TTC549 (cell line): ENCODE data around the gene ADH6.
"Not testable (repeated sequence)": the region's sequence is repeated elsewhere in the genome, so short reads cannot be mapped to it uniquely, and the experiment has no call there.

Experiments used
- FAIRE-seq: peaks from 2 replicates; lab custom pipeline; 2012; peaks lifted over from hg19 to GRCh38; lab: Jason Lieb, UNC

Gene ADH6

DNA sequence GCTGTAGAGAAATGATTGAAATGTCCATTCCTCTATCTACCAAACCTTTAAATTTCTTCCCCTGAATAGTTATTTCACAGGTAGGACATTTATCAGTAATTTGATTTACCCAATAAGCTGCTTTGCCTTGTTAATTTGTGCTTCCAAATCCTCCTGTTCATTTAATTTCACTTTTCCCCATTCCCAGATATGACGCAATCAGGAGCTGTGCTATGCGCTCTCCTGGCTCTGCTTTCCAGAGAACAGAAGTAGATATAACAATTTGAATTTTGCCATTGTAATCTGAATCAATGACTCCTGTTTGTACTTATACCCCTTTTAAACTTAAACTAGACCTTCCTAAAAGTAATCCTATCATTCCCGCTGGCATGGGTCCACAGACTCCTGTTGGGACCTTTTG lies 29.1 kb downstream of the ADH6 start:
- FAIRE-seq = not testable (repeated sequence)

GRCh38 chr4:99186029-99186428 lies 33.0 kb downstream of the ADH6 start:
- FAIRE-seq = no peak

- no peak for FAIRE-seq
Observed at GRCh38 chr4:99185581-99185980, 33.5 kb downstream of the ADH6 start.

DNA sequence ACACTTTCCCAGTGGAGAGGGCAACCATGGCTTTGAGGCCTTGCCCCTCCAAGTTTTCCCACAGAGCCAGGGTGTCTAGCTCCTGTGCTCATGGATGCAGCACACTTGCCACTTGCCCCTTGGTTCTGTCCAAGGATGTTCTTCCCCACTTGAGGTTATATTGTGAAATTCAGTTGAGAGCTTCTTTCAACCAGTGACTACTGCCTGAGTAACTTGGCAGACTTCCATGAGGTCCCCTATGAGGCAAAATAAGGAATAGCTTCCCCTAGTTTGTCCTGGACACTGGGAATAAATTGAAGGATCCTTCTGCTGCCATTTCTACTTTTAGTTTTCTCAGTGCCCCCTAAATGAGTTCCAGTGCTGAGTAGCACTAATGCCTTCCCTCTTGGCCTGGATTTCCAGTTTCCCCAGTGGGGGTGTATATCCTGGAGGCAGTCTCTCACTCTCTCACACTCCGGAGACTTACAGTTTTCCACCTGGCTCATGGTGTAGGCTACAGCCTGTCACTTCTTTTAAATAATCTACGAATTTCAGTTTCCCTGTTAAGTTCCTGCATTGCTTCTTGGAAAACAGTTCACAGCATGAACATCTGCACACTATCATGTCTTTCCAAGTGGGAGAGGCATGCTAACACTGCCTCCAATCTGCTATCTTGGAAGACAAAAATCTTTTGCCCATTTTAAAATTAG lies 38.5 kb downstream of the ADH6 start:
- no peak for FAIRE-seq

DNA sequence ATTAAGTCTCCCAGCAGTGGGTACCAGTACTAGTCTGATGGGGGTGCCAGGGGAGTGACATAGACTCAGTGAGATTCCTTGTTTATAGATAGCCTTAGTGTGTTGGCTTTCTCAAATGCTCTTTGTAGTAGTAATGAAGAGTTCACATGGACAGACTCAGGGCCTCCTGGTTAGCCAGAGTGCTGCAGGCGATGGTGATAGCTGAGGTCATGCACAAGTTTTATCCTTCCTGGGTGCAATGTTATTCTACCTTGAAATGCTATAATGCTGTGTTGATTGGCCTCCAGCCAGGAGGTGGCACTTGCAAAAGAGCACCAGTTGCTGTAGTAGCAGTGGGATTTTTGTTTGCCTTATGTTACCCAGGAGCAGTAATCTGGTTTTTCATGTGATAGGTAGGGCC lies 39.4 kb downstream of the ADH6 start:
- no peak for FAIRE-seq

GRCh38 chr4:99179178-99179577 lies 39.9 kb downstream of the ADH6 start:
- no peak for FAIRE-seq

- no peak for FAIRE-seq
Observed at GRCh38 chr4:99166544-99166943, 52.5 kb downstream of the ADH6 start.

GRCh38 chr4:99165978-99166377 lies 53.1 kb downstream of the ADH6 start:
- FAIRE-seq = no peak

DNA sequence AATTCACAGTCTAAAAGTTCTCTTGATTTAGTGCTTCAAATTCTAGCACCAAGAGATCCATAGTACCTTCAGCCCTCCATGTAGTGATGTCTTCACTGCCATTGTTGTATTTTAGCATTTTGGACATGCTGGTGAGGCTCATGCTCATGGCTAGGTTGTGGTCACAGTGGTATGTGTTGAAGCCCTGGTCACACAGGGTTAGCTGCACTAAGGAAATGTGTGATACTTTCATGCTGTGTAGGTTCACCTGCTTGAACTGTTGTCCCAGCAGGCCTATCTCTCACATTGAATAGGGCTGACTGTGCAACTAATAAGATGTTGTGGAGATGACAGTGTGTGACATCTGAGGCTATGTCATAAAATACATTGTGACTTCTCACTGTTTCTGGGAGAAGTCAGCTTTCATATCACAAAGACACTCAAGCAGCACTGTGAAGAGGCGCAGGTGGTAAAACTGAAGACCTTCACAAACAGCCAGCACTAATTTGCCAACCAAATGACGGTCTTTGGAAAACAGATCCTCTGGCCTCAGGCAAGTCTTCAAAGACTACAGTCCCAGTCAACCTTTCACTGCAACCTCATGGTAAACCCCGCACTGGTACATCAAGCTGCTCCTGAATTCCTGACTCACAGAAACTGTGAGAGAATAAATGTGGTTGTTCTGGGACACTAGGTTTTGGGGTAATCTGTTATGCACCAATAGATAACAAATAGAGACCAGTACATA lies 57.5 kb downstream of the ADH6 start:
- FAIRE-seq = no peak

DNA sequence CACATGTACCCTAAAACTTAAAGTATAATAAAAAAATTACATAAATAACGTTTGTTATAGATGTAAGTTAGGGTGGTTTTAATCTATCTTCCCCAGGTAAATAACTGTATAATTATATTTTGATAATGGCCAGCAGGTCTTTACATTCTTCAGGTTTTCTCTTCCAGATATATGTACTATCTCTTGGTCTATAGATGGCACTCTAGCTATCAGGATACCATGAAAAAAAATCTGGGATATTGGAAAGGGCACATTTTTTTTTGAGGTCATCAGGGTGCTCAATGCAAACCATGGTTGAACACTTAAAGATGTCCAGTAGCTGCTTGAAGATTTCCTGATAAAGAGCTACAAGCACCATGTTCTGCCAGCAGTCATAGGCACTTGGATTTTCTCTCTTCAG lies 59.3 kb downstream of the ADH6 start:
- no peak for FAIRE-seq

DNA sequence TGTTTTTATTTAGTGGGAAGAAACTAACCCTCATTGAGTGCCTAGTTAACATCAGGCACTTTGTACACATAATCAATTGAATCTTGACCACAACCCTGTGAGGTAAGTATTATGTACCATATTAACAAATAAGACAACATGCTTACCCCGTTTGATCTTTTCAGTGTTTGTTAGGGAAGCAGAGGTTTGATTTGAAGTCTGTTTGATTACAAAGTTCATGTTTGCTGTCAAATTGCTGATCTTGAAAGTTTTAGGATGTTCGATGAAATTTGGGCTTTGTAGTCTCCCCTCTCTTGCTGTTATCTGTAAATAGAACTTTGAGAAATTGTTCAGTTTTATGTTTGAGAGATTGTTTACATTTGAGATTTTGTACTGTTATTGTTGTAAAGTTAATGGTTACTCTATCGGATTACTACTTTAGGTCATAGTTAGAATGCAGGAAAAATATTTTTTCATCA lies 61.5 kb downstream of the ADH6 start:
- FAIRE-seq = no peak

DNA sequence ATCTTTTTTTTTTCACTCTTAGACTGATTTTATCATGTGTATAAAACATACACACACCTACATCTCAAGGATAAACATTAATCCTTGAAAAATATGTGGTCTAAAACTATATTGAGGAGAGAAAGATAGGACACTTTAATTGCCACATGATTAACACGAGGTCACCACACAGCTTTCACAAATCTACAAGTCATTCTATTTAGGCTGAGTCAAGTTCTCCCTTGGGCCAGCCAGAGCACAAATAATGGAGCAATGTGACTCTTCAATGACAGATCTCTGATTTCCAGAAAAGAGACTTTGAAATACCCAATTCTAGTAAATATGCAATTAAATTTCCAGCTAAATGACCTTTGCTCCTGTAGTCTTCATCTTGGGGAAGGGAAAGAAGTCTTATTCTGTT lies 62.1 kb downstream of the ADH6 start:
- FAIRE-seq = no peak

DNA sequence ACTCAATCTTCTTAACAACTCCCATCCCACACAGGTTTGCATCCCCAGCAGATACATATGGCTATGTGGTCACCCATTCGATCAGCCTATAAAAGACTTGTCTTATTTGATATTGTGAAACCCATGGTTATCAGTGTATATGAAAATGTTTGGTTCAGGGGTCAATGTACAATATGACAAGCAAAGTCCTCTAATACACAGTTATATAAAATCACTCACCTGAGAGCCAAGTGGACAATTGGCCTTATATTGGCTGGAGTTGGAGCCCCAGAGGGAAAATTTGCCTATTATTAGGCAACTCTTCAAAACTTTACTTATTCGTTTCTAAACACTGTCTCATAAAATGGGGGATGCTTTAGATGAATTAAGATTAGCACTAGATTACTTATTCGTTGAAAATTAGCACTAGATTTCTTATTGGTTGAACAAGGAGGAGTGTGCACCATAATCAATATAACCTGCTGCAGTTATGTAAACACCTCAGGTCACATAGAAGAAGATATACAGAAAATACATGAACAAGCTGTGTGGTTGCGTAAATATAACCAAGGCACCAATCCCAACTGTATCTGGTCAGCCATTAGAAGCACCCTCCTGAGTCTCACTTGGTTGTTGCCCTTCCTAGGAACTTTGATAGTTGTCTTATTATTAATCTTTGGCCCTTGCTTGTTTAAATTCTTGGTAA lies 64.2 kb downstream of the ADH6 start:
- no peak for FAIRE-seq
